Measurements from ENCODE around the gene ANKAR. TPM values are rescaled to one million over a fixed set of nuclear protein-coding genes. Genes with fewer than 3 reads are reported as not detected.
"Not testable (repeated sequence)": the region's sequence is repeated elsewhere in the genome, so short reads cannot be mapped to it uniquely, and the experiment has no call there.

ANKAR gene
- total RNA-seq, 1 experiment from 2014 or later = 3.5 TPM

DNA sequence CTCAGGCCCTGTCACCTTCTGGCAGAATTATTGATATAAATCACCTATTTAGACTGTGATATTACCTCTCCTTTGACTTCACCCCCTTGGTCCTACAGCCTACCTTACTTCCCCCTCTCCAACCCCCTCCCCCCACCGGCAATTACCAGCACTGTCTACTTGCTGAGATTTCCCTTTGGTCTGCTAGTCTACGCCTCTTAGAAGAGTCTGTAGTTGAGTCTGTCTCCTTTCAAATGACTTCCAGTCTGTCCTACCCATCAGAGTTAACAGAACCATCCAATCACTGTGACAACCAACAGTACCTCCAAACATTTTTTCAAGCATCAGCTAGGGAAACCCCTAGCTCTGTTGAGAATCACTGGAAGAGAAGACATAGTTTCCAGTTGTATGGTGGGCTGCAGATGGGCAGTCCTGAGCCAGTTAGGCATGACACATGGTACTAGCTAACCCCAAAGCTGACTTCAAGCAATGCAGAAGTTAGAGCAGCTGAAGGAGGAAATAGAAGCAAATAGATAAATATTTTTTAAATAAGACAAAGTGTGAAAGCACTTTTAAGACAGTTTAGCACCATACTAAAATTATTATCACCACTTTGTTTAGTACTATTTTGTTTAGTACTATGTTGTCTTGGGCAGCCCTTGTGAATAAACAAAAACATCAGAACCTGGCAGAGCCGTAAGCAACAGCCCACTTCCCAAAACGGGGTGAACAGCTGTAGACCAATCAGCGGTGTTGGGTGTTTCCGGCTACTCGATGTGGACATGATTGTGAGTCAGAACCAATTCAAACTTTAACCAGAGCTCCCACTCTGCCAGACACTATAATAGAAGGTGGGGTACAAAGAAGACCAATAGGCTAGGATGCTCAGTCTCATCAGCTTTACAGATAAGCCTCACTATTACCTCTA, 15.9 kb upstream of the ANKAR start:
- DNase-seq (ENCODE audit: low read depth) = no peak

DNA sequence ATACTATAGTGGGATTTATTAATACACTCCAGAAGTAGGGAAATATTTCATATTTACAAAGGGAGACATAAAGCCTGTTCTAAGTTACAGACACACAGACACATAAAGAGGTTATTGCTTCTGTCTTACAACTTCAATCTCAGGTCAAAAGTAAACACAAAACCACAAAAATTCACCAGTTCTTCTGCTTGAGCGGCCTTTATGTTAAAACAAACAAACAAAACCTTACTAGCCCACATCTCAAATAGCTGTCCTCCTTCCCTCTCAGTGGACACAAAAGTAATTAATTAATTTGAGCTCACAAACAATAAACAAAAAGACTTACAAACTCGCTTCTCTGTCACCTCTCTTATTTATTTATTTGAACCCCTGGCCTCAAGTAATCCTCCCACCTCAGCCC, 14.7 kb upstream of the ANKAR start:
- peak; percentile 68 for DNase-seq (ENCODE audit: low read depth)

DNA sequence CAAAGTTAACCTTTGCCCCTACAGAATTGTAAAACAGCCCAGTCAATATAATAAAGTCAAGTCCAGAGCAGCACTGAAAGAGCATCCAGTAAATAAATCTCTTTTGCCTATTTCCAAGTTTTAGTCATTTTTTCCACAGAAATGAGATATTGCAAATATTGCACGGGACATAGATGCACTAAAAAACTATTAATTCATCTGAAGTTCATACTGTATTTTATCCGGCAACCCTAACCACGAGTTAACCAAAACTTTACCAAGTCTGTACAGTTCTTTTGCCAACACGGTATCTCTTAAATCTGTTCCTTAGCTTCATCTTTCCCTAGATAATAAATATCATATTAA, 13.7 kb upstream of the ANKAR start:
- DNase-seq (ENCODE audit: low read depth) = no peak

DNA sequence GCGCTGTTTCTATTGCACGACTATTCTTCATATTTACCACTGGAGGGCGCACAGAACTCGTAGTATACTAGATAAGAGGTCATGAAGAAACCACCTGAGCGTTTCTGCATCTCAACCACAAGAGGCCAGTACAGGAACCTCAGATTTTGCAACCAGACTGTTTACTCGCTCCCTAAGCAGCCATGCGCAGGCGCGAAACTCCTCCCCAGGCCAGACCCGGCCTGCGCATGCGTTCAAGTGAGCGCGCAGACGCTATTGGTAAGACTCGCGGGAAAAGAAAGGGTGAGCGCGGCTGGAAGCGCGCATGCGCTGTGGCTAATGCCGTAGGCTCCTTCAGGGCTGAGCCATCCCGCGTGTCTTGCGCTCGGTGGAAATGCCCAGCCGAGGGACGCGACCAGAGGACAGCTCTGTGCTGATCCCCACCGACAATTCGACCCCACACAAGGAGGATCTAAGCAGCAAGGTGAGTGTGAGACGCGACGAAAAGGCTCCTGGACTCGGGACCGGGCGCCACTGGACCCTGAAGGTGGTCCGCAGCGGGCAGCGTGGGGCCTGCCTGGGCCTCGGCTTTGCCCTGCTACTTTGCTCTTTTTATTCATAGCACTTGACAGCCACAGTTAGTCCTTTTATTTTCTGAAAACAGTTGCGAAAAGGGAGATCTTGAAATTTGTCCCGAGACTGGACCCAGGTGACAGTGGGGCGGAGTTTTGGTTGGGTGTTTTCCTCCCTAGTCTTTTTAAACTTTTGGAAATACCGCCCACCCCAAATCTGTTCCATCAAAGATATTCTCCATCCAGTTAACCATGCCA, 13.1 kb upstream of the ANKAR start, which contains the start of gene ASNSD1:
Gene ASNSD1 (plus strand): TSS at position 312 of the 809 bp plus-strand sequence. CDS start 4,674 bp downstream, outside the sequence.
- peak; percentile 98 for DNase-seq (ENCODE audit: low read depth)

DNA sequence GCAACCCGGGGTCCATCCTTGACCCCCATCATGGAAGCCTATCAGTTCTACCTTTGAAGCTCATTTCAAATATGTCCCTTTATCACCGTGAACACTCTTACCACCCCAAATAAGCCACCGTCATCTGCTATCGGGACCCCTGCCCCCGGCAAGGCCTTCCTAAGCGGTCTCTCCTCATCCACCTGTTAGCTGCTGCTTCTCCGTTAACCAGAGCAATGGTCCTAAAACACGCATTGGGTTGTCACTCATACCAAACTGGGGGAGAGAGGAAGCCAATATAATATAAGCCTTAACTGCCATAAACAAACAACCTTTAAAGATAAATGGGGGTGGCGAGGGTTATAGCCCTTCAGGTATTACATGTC, 12.5 kb upstream of the ANKAR start:
- DNase-seq (ENCODE audit: low read depth) = no peak

DNA sequence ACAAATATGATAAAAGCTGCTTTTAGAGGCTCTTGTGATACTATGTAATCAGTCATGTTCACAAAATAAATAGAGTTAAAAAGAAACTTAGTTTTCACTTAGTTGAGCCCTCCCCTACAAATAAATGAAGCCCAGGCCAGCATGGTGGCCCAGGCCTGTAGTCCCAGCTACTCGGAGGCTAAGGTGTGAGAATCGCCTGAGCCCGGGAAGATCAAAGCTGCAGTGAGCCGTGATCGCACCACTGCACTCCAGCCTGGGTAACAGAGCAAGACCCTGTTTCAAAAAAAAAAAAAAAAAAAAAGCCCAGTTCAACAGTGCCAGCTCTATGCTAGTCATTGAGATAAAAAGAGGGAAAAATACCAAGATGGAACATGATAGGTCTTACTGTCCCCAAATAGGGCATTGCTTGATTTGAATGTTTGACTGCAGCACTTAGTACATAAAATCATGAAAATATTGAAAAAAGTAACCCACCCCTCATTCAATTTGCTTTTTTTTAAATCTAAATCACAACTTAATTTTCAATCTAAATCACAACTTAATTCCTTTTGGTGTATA, 11.7 kb upstream of the ANKAR start:
- DNase-seq (ENCODE audit: low read depth) = no peak

DNA sequence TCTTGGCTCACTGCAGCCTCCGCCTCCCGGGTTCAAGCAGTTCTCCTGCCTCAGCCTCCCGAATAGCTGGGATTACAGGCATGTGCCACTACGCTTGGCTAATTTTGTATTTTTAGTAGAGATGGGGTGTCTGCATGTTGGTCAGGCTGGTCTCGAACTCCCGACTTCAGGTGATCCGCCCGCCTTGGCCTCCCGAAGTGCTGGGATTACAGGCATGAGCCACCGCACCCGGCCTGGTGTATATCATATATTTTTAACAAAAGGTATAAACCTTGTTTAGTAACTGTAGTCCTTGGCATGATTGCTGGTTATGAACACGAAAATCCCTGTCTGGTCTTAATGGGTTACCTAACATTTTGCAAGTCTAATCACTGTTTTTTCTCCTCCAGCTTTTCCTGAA, 11.2 kb upstream of the ANKAR start:
- DNase-seq (ENCODE audit: low read depth) = not testable (repeated sequence)

DNA sequence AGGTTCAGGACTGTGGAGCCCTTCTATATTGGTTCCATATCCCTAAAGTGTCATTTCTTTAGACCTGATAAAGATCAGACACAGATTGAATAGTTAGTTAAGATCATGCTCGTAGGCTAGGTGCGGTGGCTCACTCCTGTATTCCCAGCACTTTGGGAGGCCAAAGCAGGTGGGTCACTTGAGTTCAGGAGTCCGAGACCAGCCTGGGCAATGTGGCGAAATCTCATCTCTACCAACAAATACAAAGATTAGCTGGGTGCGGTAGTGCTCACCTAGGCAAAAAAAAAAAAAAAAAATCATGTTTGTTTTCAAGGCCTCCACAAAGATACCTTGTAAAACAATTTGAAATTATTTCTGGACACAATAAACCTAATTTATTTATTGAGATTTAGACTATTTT, 4.6 kb upstream of the ANKAR start:
- no peak for DNase-seq (ENCODE audit: low read depth)

DNA sequence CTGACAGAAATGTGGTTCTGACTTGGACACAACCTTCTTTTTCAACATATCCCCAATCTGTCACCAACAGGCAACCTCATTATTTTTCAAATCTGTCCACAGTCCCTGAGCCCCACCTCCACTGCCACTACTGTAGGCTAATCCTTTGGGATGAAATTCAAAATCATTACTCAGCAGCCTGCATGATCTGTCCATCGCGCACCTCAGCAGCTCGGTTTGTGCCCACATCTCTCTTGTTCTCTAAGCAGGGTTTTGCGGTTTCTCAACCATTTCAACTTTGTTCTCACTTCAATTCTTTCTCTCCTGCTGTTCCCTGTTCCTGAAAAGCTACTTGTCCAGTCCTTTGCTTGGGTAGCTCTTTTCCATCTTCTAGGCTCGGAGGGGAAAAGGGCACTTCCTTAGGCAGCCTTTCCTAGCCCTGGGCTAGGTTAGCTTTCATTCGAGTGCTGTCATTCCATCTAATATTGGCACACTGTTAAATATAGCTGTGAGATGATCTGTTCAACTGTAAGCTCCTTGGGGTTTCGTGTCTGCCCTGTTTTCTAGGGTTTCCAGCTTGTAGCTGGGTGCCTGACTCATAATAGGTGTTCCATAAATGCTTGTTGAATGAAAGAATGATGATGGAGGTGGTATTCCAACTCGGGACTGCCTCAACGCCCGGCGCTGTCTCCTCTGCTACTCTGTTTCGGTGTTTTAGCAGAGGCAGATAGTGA, 653 bp upstream of the ANKAR start:
- peak; percentile 57 for DNase-seq (ENCODE audit: low read depth)

DNA sequence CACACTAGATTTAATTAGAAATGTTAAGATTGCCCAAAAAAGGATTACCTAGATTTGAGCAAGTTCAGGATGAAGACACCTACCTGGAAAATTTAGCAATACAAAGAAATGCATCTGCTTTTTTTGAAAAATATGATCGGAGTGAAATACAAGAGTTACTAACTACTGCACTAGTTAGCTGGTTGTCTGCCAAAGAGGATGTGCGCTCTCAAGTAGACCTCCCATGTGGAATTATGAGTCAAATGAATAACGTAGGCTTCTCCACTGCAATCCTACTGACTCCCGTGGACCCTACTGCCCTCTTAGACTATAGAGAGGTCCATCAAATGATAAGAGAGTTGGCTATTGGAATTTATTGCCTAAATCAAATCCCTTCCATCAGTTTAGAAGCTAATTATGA, 2.0 kb downstream of the ANKAR start:
- peak; percentile 5 for DNase-seq (ENCODE audit: low read depth)

DNA sequence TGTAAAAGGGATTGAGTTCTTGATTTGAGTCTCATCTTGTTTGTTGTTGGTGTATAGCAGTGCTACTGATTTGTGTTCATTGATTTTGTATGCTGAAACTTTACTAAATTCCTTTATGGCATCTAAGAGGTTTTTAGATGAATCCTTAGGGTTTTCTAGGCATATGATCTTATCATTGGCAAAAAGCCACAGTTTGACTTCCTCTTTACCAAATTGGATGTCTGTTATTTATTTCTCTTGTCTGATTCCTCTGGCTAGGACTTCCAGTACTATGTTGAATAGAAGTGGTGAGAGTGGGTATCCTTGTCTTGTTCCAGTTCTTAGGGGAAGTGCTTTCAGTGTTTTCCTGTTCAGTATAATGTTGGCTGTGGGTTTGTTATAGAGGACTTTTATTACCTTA, 4.8 kb downstream of the ANKAR start:
- DNase-seq (ENCODE audit: low read depth) = no peak

DNA sequence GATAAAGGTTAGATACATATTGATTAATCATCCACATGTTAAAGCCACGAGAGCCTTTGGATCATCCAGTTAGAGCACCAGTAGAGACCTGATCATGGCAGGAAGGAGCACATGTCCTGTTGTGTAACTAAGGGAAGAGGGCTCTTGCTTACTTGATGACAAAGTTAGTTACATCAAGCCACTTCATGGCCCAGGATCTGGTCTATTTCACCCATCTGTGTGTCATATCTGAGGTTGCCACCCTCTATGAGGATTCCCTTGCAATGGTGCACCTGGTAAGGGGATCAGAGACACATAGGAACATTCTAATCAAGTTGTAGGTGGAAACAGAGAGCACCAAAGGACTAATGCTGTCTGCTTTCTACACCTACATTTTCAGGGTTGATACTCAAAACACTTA, 6.7 kb downstream of the ANKAR start:
- no peak for DNase-seq (ENCODE audit: low read depth)

DNA sequence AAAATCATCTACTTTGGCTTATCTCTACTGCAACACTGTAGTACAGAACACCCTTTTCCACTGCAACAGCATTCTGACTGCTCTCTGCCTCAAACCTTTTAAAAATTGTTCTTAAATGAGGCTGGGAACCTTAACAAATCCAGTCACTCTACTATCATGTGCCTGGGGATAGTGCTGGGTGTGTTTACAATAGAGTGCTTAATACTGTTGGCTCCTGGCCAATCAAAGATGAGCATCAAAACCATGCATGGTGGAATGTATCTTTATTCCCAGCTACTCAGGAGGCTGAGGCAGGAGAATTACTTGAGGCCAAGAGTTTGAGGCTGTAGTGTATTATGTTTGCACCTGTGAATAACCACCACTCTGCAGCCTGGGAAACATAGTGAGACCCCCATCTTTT, 7.4 kb downstream of the ANKAR start:
- DNase-seq (ENCODE audit: low read depth) = no peak

DNA sequence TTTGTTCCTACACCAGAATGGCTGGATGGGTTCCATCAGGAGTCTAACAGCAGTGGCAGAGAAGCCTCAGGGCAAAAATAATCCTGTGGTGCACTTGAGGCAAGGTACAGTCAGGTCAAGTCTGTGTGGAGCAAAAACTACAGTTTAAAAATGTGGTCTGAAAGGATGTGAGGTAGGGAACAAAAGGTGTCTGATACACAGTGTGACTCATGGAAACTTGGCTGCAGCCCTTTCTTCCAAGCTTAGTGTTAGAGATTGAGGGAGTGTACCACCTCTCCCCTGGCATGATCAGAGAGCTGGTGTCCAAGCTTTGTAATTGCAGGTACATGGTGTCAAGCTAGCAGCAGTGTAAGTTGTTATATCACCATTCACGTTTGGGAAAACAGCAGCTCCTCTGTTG, 8.9 kb downstream of the ANKAR start:
- DNase-seq (ENCODE audit: low read depth) = peak; percentile 78

DNA sequence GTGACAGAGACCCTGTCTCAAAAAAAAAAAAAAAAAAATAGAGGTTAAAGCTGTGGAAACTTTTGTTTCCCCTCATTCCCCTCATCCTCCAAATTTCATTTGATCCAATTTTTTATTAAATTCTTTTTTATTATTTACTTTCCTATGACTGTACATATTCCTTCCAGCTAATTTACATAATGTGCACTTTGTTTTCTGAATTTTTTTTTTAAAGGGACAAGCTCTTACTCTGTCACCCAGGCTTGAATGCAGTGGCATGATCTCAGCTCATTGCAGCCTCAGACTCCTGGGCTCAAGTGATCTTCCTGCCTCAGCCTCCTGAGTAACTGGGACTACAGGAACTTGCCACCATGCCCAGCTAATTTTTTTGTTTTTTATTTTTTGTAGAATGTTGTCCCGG, 10.3 kb downstream of the ANKAR start:
- DNase-seq (ENCODE audit: low read depth) = no peak

DNA sequence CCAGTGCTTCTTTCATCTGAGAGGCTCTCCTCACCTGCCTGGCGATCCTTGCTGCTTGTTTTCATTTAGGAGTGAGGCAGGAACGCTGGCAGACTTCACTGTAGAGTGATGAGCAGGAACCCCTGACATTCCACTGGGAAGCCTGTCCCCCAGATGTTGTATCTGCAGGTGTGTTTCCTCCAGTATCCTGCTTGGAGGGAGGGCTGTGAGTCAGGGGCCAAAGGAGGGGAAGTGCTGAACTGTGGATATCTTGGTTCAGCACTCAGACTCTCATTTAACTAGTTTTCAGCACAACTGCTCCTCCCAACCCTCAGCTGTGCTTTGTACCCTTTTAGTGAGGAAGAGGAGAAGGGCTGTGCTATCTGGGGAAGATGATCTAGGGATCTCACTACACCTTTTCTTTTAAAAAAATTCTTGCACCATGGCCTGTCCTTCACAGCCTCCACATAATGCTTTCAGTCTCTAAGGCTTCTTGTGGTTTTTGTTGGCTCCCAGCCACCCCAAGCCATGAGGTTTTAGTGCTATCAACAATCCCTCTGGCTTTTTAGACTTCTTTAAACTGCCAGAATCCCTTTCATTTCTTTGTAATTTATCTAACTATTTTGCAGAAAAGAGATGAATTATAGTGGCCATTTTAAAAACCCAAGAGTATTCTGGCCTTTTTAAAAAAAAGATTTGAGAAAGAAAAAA, 11.2 kb downstream of the ANKAR start:
- DNase-seq (ENCODE audit: low read depth) = peak; percentile 80

DNA sequence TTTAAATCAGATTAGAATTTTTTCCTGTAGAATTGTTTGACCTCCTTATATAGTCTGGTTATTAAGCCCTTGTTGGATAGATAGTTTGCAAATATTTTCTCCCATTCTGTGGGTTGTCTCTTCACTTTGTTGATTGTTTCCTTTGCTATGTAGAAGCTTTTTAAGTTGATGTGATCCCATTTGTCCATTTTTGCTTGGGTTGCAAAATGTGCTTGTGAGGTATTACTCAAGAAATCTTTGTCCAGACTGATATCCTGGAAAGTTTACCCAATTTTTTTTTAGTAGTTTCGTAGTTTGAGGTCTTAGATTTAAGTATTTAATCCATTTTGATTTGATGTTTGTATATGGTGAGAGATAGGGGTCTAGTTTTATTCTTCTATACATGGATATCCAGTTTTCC, 13.3 kb downstream of the ANKAR start:
- DNase-seq (ENCODE audit: low read depth) = not testable (repeated sequence)

DNA sequence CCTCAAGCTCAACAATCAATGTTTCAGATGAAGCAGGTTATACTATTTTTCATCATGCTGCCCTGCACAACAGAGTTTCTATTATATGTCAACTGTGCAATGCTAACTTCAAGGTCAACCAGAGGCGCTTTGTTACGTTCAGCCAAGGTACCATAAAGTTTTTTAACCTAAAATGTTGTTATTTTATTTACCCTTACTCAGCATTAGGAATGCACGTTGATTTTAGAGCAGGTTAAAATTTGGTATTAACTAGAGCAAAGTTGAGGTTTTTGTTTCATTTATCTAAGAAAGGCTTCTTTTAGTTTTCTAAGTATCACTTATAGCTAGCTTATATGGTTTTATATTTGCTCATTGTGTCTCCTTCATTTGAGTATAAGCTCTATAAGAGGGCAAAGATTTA, 21.8 kb downstream of the ANKAR start:
- no peak for DNase-seq (ENCODE audit: low read depth)

DNA sequence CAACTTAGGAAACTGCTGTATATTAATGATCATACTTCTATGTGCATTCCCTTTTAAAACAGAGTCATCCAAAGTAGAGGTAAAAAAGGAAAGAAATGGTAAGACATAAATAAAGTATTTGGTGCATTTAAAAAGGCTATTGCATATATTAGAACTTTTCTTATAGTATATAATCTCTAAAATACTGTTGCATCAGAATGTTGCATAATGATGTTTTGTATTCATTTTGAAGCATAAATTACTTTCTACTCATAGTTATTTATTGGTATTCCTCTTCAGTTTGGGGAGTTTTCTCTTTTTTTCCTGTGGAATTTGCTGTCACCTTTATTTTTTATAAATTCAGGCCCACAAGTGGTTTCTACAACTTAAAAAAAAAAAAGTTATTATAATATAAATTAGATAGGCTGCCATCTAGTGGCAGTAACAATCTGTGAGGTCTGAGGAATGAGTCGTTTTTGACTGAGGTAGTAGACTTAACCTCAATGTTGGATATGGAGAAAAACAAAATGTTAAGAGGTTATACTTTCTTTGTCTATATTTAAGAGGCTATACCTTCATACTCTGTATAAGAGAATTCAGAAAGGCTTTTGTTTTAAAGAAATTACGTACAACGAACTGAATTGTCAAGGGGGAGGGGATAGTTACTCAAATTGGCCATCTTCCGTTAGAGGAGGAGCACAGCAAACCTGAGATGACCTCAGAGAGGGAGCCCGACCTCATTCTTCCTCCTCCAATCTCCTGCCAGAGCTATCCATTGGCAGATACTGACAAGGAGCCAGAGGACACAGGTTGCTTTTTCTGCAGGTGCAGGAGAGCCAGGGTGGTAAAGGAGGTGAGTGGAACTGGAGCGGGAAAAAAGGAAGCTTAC, 23.8 kb downstream of the ANKAR start:
- peak; percentile 61 for DNase-seq (ENCODE audit: low read depth)

DNA sequence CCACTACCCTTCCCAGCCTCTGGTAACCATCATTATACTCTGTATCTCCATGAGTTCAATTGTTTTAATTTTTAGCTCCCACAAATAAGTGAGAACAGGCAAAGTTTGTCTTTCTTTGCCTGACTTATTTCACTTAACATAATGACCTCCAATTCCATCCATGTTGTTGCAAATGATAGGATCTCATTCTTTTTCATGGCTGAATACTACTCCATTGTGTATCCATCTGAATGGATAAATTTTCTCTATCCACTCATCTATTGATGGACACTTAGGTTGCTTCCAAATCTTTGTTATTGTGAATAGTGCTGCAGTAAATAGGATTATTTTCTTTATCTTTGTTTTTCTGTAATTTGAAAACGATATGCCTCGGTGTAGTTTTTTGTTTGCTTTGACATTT, 26.2 kb downstream of the ANKAR start:
- DNase-seq (ENCODE audit: low read depth) = no peak

Measured in M059J (cell line).